GM19468 (cell line): ENCODE results near the gene APOL2.
"Not testable (repeated sequence)": the region's sequence is repeated elsewhere in the genome, so short reads cannot be mapped to it uniquely, and the experiment has no call there.

Experiments
- ATAC-seq: cut with Tn5 transposase; IDR thresholded peaks from one replicate; pipeline ENCODE4 v1.9.1; 2021; ENCODE audit warnings: mild to moderate bottlenecking, moderate library complexity, moderate number of reproducible peaks; ENCODE audit not compliant: unreplicated experiment; ENCODE audit errors: extremely low read depth

APOL2 gene

GRCh38 chr22:36245805-36246356 is 6.6 kb upstream of the APOL2 start:
- no peak for ATAC-seq

DNA sequence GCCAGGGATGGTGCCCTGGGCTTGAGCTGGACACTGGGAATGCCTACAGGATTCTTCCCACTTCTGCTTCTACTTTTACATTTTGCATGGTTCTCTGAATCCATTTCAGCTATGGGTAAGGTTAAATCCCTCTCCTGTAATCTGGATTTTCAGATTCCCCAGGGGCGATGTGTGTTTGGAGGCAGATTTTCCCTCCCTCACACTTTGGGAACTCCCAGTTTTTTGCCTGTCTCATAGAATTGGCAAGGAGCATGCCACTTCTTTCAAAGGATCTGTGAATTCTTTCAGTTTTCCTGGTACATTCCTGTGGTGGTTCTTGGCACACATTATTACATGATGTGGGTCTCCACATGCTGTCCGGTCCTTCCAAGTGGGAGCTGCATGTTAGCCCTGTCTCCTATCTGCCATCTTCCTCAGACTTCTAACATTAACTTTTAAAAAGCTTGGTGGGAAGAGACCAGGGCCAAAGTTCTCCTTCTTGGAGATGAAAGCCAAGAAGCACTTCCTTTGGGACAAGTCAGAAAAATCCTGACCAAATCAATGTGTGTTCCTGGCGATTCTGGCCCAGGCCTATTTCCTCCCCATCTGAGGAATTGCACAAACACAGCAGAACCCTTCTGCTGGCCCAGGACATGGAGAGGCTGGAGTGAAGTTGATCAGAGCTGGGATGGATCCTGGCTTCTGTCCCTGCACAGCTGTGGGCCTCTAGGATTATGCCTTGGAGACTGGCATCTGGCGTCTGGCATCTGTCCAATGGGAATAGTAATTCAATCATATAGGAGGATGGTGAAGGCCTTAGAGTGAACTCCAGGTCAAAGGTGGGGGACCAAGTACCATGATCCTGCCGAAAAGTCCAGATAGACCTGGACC is 5.4 kb upstream of the APOL2 start:
- ATAC-seq, result no peak

DNA sequence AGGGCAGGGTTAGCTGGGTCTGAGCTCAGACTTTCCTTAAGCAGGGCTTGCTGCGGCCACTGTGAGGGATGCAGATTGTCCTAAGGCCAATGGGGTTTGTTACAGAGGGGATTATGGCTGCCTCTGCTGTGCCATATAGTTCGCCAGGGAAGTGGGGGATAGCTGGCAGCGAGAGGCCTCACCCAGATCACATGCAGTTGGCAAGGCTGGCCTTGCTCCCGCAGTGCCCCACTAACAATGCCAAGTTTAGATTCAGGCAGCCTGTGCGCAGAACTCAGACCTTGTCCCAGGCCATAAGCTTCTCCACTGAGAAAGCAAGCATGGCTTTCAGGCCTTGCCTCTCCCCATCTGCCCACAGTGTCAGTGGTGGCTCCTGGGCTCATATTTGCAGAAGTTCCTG is 4.7 kb upstream of the APOL2 start:
- ATAC-seq, result no peak

DNA sequence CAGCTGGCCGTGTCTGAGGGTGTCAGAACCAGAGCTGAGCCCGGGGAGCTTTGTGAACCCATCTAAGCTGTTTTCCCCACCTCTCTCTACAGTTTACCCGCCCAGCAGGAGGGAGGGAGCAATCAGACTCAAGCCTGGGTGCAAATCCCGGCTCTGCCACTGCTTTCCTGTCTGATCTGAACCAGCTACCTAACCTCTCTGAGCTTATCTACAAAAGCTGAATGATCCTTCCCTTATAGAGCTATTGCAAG is 252 bp downstream of the APOL2 start:
- no peak for ATAC-seq

GRCh38 chr22:36238373-36239149 is 766 bp downstream of the APOL2 start:
- ATAC-seq, result no peak

GRCh38 chr22:36237462-36238372 is 1.6 kb downstream of the APOL2 start:
- ATAC-seq, result no peak

GRCh38 chr22:36236388-36237319 is 2.7 kb downstream of the APOL2 start:
- ATAC-seq, result no peak

DNA sequence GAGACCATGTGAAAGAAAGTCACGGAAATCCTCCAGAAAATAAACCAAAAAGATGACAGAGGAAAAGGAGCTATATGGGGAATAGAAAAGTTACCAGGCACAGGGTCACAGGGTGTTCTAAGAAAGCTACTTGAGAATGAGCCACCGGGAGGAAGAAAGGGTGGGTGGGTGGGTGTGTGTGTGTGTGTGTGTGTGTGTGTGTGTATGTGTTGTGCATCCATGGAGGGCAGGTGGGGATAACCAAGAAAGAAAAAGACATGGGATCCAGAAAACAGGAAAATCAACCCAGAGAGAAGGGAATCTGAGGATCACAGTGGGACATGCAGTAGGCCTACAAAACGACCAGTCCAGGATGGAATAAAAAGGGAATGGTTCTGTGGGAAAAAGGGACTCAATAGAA is 3.7 kb downstream of the APOL2 start:
- no peak for ATAC-seq

- ATAC-seq, result no peak
Measured at GRCh38 chr22:36234919-36235318, 4.4 kb downstream of the APOL2 start.

- ATAC-seq, result no peak
Measured at GRCh38 chr22:36234213-36234612, 5.1 kb downstream of the APOL2 start.

DNA sequence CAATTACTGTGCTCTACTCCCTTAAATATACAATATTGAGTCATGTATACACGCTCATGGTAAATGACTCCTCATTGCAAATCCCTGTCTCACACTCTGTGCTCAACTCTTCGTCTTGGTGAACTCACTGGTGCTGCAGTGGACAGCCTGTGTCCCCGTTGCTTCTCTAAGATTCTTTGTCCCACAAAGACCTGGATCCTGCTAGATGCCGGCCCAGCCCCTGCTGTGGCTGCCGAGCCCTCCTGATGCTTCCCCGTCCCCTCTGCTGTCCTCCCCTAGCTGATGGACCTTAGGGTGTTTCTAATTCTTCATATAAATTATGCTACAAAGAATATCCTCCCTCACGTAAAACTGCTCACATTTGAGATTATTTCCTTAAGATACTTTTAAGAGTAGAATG is 5.5 kb downstream of the APOL2 start:
- ATAC-seq, result no peak

DNA sequence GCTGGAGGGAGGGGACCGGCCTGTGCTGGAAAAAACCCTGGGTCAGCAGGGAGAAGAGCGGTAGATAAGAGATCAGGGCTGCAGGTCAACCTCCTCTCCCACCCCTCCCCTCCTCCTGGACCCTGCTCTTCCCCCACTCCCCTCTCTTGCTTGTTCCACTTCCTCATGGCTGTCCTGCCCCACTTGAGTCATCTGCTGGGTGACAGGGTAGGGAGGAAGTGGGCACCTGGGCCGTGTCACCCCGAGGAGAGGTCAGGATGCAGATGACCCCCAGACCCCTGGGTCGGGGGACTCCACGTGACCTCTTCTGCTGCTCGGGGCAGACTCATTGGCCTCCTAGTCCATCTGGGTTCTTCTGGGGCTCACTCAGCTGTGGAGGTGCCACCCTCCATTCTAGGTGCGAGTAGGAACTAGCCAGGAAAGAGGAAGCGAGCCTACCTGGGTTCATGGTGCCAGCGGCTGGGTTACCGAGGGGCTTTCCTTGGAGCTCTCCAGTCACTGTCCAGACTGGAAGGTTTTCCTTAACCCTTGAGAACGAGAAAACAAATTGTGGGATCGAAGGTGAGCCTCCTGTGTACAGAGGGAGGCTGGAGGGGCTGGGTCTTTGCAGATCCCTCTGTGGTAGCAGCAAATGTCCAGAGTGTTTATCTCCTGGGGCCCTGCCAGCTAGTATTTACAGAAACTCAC is 6.5 kb downstream of the APOL2 start:
- no peak for ATAC-seq

GRCh38 chr22:36231051-36231450 is 8.3 kb downstream of the APOL2 start:
- ATAC-seq, result not testable (repeated sequence)

DNA sequence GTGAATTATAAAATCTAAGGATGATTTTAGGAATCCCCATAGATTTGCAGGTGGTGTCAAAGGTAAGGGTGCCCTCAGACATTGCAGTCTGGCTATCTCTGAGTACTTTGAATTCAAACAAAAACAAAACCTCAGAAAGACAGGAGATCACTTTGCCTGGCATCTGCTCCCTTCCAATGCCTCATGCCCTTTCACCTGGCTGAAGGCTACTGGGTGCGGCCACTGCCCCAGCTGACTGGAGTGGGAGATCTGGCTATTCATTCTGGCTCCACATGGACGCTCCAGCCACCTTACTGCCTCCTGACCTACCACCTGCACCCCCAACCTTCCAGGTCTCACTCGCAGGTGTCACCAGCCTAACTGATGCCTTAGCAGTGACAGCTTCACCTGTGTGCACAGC is 9.7 kb downstream of the APOL2 start:
- ATAC-seq, result not testable (repeated sequence)

DNA sequence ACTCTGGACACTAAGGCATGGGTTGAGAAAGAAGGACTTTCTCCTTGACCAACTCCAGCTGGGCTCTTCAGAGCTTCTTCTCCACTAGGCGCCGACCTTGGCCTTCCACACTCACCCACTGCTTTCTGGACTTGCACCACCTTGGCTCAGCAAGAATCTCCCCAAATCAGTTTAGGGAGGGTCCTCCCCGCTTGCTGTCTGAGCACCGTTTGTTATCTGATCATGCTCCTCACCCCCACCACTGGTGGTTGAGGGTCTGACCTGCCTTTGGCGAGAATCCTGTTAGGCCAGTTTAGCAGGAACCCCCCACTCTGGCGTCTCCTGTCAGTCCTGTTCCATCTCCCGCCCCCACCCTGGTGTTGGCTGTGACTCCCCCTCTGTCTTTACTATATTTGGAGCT is 10.4 kb downstream of the APOL2 start:
- ATAC-seq, result no peak

GRCh38 chr22:36228369-36228768 is 11.0 kb downstream of the APOL2 start:
- not testable (repeated sequence) for ATAC-seq

- ATAC-seq, result no peak
Measured at GRCh38 chr22:36227806-36228205, 11.5 kb downstream of the APOL2 start.

DNA sequence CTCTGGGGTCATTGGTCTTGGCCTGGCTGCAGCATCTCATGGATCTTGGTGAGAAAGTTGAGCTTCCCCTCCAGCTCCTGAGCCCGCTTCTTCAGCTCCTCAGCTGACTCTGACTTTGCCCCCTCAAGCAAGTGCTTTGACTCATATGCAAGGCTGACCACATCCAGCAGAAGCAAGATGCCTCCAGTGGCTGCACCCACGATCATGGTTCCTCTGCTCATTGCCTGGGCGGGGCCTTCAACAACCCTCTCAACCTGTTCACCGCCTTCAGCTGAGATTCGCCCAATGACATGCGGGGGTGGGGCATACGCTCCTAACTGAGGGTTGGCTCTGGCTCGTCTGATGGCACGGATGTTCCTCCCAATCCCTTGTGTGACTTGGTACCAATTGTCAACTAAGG is 11.9 kb downstream of the APOL2 start:
- ATAC-seq, result no peak

GRCh38 chr22:36226189-36226588 is 13.1 kb downstream of the APOL2 start:
- ATAC-seq, result no peak
